Neuronal stem cell (in vitro differentiated cells): Measurements from ENCODE around the gene USP28.
A peak's percentile ranks its signal among the peaks of the same experiment; 100 is the strongest.

Experiments
- DNase-seq: peaks from one replicate; pipeline ENCODE4 v3.0.0-alpha.2; 2013; ENCODE audit warnings: low spot score
- H2AFZ ChIP-seq: one replicate; pipeline ENCODE4 v1.6.1; 2013; ENCODE audit warnings: mild to moderate bottlenecking, low read length, inconsistent platforms
- H2AK5ac ChIP-seq: 2 replicates; pipeline ENCODE4 v1.6.1; 2013; ENCODE audit warnings: low read depth, mild to moderate bottlenecking, inconsistent platforms, low read length, moderate library complexity, mixed read lengths
- H2BK120ac ChIP-seq: 2 replicates; pipeline ENCODE4 v1.6.1; 2013; ENCODE audit warnings: low read depth, mild to moderate bottlenecking, inconsistent platforms, low read length, moderate library complexity, mixed read lengths
- H2BK12ac ChIP-seq: one replicate; pipeline ENCODE4 v1.6.1; 2013; ENCODE audit warnings: low read length, inconsistent platforms
- H2BK15ac ChIP-seq: 2 replicates; pipeline ENCODE4 v1.6.1; 2013; ENCODE audit warnings: mild to moderate bottlenecking, low read length, inconsistent platforms, mixed read lengths
- H2BK5ac ChIP-seq: one replicate; pipeline ENCODE4 v1.6.1; 2013; ENCODE audit warnings: inconsistent platforms, mild to moderate bottlenecking, low read length, moderate library complexity
- H3K14ac ChIP-seq: one replicate; pipeline ENCODE4 v1.6.1; 2013; ENCODE audit warnings: low read length, inconsistent platforms
- H3K18ac ChIP-seq: 2 replicates; pipeline ENCODE4 v1.6.1; 2013; ENCODE audit warnings: low read length, inconsistent platforms
- H3K23ac ChIP-seq: 2 replicates; pipeline ENCODE4 v1.6.1; 2013; ENCODE audit warnings: low read depth, mild to moderate bottlenecking, mixed read lengths, low read length, inconsistent platforms; ENCODE audit not compliant: poor library complexity
- H3K27ac ChIP-seq: replicated peaks from 3 replicates; pipeline ENCODE4 v1.5.1; 2013; ENCODE audit warnings: low read length, inconsistent platforms
- H3K27me3 ChIP-seq, 3 experiments: 2 replicates each; pipeline ENCODE4 v1.6.1; 2013; ENCODE audit warnings: low read length in 3 of 3, mild to moderate bottlenecking in 2 of 3, inconsistent platforms in 1 of 3, low read depth in 1 of 3, mixed read lengths in 1 of 3, moderate library complexity in 1 of 3; ENCODE audit not compliant: control insufficient read depth in 3 of 3, insufficient read depth in 3 of 3
- H3K36me3 ChIP-seq, 2 donors: replicated peaks in 1 of 2; 2 replicates each; pipeline ENCODE4 v1.6.1; 2013; ENCODE audit warnings: low read length in 2 of 2; ENCODE audit not compliant: control insufficient read depth in 2 of 2, insufficient read depth in 2 of 2
- H3K4ac ChIP-seq: 2 replicates; pipeline ENCODE4 v1.6.1; 2013; ENCODE audit warnings: inconsistent platforms, mild to moderate bottlenecking, low read length, moderate library complexity
- H3K4me1 ChIP-seq, 2 donors: 1 replicate in 1 of 2; 2 replicates in 1 of 2; pipeline ENCODE4 v1.6.1; 2013; ENCODE audit warnings: low read length in 2 of 2, low read depth in 1 of 2; ENCODE audit not compliant: control insufficient read depth in 2 of 2, insufficient read depth in 1 of 2
- H3K4me2 ChIP-seq: one replicate; pipeline ENCODE4 v1.6.1; 2013; ENCODE audit warnings: mild to moderate bottlenecking, low read length, inconsistent platforms; ENCODE audit not compliant: insufficient read depth, poor library complexity, severe bottlenecking
- H3K4me3 ChIP-seq, 2 donors: 2 replicates each; pipeline ENCODE4 v1.5.1; 2013; ENCODE audit warnings: low read length in 2 of 2, mild to moderate bottlenecking in 2 of 2, inconsistent platforms in 1 of 2, moderate library complexity in 1 of 2
- H3K79me1 ChIP-seq: one replicate; pipeline ENCODE4 v1.6.1; 2013; ENCODE audit warnings: low read depth, mild to moderate bottlenecking, inconsistent platforms, low read length, moderate library complexity
- H3K9ac ChIP-seq: one replicate; pipeline ENCODE4 v1.6.1; 2013; ENCODE audit warnings: mild to moderate bottlenecking, low read depth, low read length, inconsistent platforms; ENCODE audit not compliant: poor library complexity
- H3K9me3 ChIP-seq, 2 donors: replicated peaks in 1 of 2; 2 replicates each; pipeline versions ENCODE3 to v1.6.1; 2013; ENCODE audit warnings: low read length in 2 of 2, mild to moderate bottlenecking in 2 of 2, inconsistent platforms in 1 of 2, low read depth in 1 of 2, mixed read lengths in 1 of 2, moderate library complexity in 1 of 2; ENCODE audit not compliant: control insufficient read depth in 2 of 2, insufficient read depth in 1 of 2
- H4K8ac ChIP-seq: one replicate; pipeline ENCODE4 v1.6.1; 2013; ENCODE audit warnings: low read depth, mild to moderate bottlenecking, inconsistent platforms, low read length, moderate library complexity
- H4K91ac ChIP-seq: one replicate; pipeline ENCODE4 v1.6.1; 2013; ENCODE audit warnings: low read length, low read depth, mild to moderate bottlenecking, inconsistent platforms; ENCODE audit not compliant: poor library complexity
- WGBS, 2 donors: extraction: QIAGEN DNeasy Blood & Tissue Kit; methylation state at CpG; one replicate each; pipeline ENCODE4 v1.1.7; 2013; ENCODE audit warnings: missing lambda C conversion rate in 2 of 2, mixed read lengths in 1 of 2; ENCODE audit not compliant: insufficient read length in 2 of 2, insufficient replicate concordance in 1 of 2; ENCODE audit errors: extremely low coverage in 2 of 2; 5-methylcytosine and 5-hydroxymethylcytosine counted together

USP28 gene

GRCh38 chr11:113906038-113906437, 30.7 kb upstream of the USP28 start:
- no CpG with 5 or more reads among the region's 4 CpGs for WGBS, 2 donors
- Histone ChIP-seq H3K27ac (no peak overlapping the region), H3K79me1 (no peaks in the 10 kb centered on the region), H2BK120ac (no peak overlapping the region), H2AK5ac (no peak overlapping the region), H3K18ac (no peak overlapping the region), H4K8ac (no peak overlapping the region), H4K91ac (no peak overlapping the region), H2BK15ac (no peak overlapping the region), H3K4me2 (no peak overlapping the region), H3K9ac (no peak overlapping the region), H3K9me3 (no peaks in the 10 kb centered on the region), H3K14ac (no peak overlapping the region), H3K4me3 (no peak overlapping the region), H3K23ac (no peak overlapping the region), H2AFZ (no peak overlapping the region), H3K4me1 (no peaks in the 10 kb centered on the region), H2BK5ac (no peak overlapping the region), H3K4ac (no peak overlapping the region), H2BK12ac (no peak overlapping the region), H3K27me3 (peaks cover 0 to 23% (median 0%) of the 10 kb centered on the region in 3 experiments), H3K36me3 (no peaks in the 10 kb centered on the region)
- peak; percentile 24 for DNase-seq

GRCh38 chr11:113904379-113905101, 29.2 kb upstream of the USP28 start, which contains the start of gene HTR3B:
HTR3B (plus strand) TSS chr11:113904796; CDS start chr11:113904934, 138 bp downstream.
- Histone ChIP-seq H2BK15ac (no peak within 1 kb of the TSS), H2BK12ac (no peak within 1 kb of the TSS), H3K4ac (no peak within 1 kb of the TSS), H3K4me1 (no peaks in the 10 kb centered on the region), H3K79me1 (no peaks in the 10 kb centered on the region), H4K8ac (no peak within 1 kb of the TSS), H2AK5ac (no peak within 1 kb of the TSS), H2BK5ac (no peak within 1 kb of the TSS), H2BK120ac (no peak within 1 kb of the TSS), H3K27me3 (peaks cover 0 to 21% (median 0%) of the 10 kb centered on the region in 3 experiments), H4K91ac (no peak within 1 kb of the TSS), H3K18ac (no peak within 1 kb of the TSS), H2AFZ (no peak within 1 kb of the TSS), H3K9me3 (no peaks in the 10 kb centered on the region), H3K14ac (no peak within 1 kb of the TSS), H3K4me3 (no peak within 1 kb of the TSS), H3K36me3 (no peaks in the 10 kb centered on the region), H3K4me2 (no peak within 1 kb of the TSS), H3K9ac (no peak within 1 kb of the TSS), H3K27ac (no peak within 1 kb of the TSS), H3K23ac (no peak within 1 kb of the TSS)
- WGBS, 2 donors, result no CpG with 5 or more reads among the region's 6 CpGs
- DNase-seq, result no peak

GRCh38 chr11:113901141-113901540, 25.8 kb upstream of the USP28 start:
- no peak overlapping the region for H3K4me3 ChIP-seq
- H2AFZ ChIP-seq, result no peak overlapping the region
- no peak overlapping the region for H2AK5ac ChIP-seq
- no peak overlapping the region for H2BK120ac ChIP-seq
- H4K8ac ChIP-seq, result no peak overlapping the region
- H3K23ac ChIP-seq, result no peak overlapping the region
- no peaks in the 10 kb centered on the region for H3K79me1 ChIP-seq
- H3K4me1 ChIP-seq, result no peaks in the 10 kb centered on the region
- peaks cover 0 to 10% (median 0%) of the 10 kb centered on the region in 3 experiments for H3K27me3 ChIP-seq
- H2BK5ac ChIP-seq, result no peak overlapping the region
- H3K4ac ChIP-seq, result no peak overlapping the region
- no peak for DNase-seq
- no peak overlapping the region for H3K18ac ChIP-seq
- H3K9ac ChIP-seq, result no peak overlapping the region
- no CpG with 5 or more reads among the region's 2 CpGs for whole genome bisulfite sequencing, 2 donors
- no peak overlapping the region for H2BK15ac ChIP-seq
- H3K36me3 ChIP-seq, result no peaks in the 10 kb centered on the region
- no peaks in the 10 kb centered on the region for H3K9me3 ChIP-seq
- no peak overlapping the region for H3K4me2 ChIP-seq
- H4K91ac ChIP-seq, result no peak overlapping the region
- no peak overlapping the region for H2BK12ac ChIP-seq
- no peak overlapping the region for H3K14ac ChIP-seq
- no peak overlapping the region for H3K27ac ChIP-seq

GRCh38 chr11:113896156-113896879, 20.9 kb upstream of the USP28 start:
- Histone ChIP-seq H4K91ac (no peak overlapping the region), H3K23ac (no peak overlapping the region), H2BK12ac (no peak overlapping the region), H3K4ac (no peak overlapping the region), H2AK5ac (no peak overlapping the region), H3K14ac (no peak overlapping the region), H3K27me3 (peaks cover 0 to 4% (median 0%) of the 10 kb centered on the region in 3 experiments), H3K18ac (no peak overlapping the region), H3K4me3 (no peak overlapping the region), H3K27ac (no peak overlapping the region), H3K9me3 (no peaks in the 10 kb centered on the region), H4K8ac (no peak overlapping the region), H3K4me2 (no peak overlapping the region), H3K9ac (no peak overlapping the region), H2BK120ac (no peak overlapping the region), H2BK5ac (no peak overlapping the region), H3K36me3 (no peaks in the 10 kb centered on the region), H3K79me1 (no peaks in the 10 kb centered on the region), H2BK15ac (no peak overlapping the region), H2AFZ (no peak overlapping the region), H3K4me1 (peaks cover 0 to 3% of the 10 kb centered on the region in 2 donors)
- no CpG with 5 or more reads among the region's 10 CpGs for WGBS, 2 donors
- DNase-seq, result no peak
